Common myeloid progenitor, CD34-positive (primary cell): ENCODE measurements around the gene ST3GAL5.

ENCODE experiments used
- CTCF ChIA-PET: fragments of 350-600 bp; sonication (Branson Sonifier 250); formaldehyde crosslinking; loops from one replicate; lab custom pipeline; 2021; ENCODE audit warnings: antibody characterized with exemption; lab: Charles Lee
- POLR2A ChIA-PET: fragments of 350-600 bp; sonication (Branson Sonifier 250); formaldehyde crosslinking; loops from one replicate; lab custom pipeline; 2021; ENCODE audit warnings: antibody characterized with exemption; lab: Charles Lee
- DNase-seq, 3 donors: peaks; one replicate each; pipeline versions ENCODE4 v3.0.0 to v3.0.0-alpha.2; 2013
- H3K27ac ChIP-seq, 2 experiments: 1 replicate in 1 of 2; 2 replicates in 1 of 2; pipeline ENCODE4 v1.7.0; 2013; ENCODE audit warnings: inconsistent platforms in 2 of 2, low read length in 2 of 2, mild to moderate bottlenecking in 2 of 2, low read depth in 1 of 2, moderate library complexity in 1 of 2; ENCODE audit not compliant: severe bottlenecking in 2 of 2, insufficient read depth in 1 of 2, poor library complexity in 1 of 2
- H3K27me3 ChIP-seq, 5 experiments: replicated peaks in 2 of 5; 1 replicate in 3 of 5; 2 replicates in 2 of 5; pipeline versions ENCODE4 v1.6.1 to v1.7.0; 2013; ENCODE audit warnings: low read length in 4 of 5, mild to moderate bottlenecking in 2 of 5, moderate library complexity in 2 of 5, inconsistent platforms in 1 of 5; ENCODE audit not compliant: insufficient read depth in 5 of 5, control insufficient read depth in 4 of 5
- H3K36me3 ChIP-seq, 4 experiments: 1 replicate in 2 of 4; 2 replicates in 2 of 4; pipeline versions ENCODE4 v1.6.1 to v1.7.0; 2013; ENCODE audit warnings: low read length in 3 of 4, control low read depth in 1 of 4, mild to moderate bottlenecking in 1 of 4; ENCODE audit not compliant: control insufficient read depth in 4 of 4, insufficient read depth in 4 of 4
- H3K4me1 ChIP-seq, 4 experiments: 1 replicate in 3 of 4; 2 replicates in 1 of 4; pipeline versions ENCODE4 v1.6.1 to v1.7.1; 2013; ENCODE audit warnings: low read length in 3 of 4, mild to moderate bottlenecking in 3 of 4, control low read depth in 1 of 4, inconsistent platforms in 1 of 4, moderate library complexity in 1 of 4; ENCODE audit not compliant: control insufficient read depth in 4 of 4, insufficient read depth in 4 of 4; ENCODE audit errors: control extremely low read depth in 1 of 4
- H3K4me3 ChIP-seq, 7 experiments: 1 replicate in 4 of 7; 2 replicates in 3 of 7; pipeline versions ENCODE4 v1.5.1 to v1.7.0; 2013; ENCODE audit warnings: mild to moderate bottlenecking in 7 of 7, low read length in 6 of 7, moderate library complexity in 6 of 7, inconsistent platforms in 2 of 7, low read depth in 2 of 7, control low read depth in 1 of 7; ENCODE audit not compliant: insufficient read depth in 4 of 7, control insufficient read depth in 1 of 7; ENCODE audit errors: extremely low read depth in 1 of 7
- H3K9me3 ChIP-seq, 5 experiments: 1 replicate in 4 of 5; 2 replicates in 1 of 5; pipeline versions ENCODE4 v1.6.1 to v1.7.1; 2013; ENCODE audit warnings: low read length in 4 of 5, mild to moderate bottlenecking in 2 of 5, inconsistent platforms in 1 of 5, low read depth in 1 of 5, moderate library complexity in 1 of 5; ENCODE audit not compliant: control insufficient read depth in 4 of 5, insufficient read depth in 2 of 5; ENCODE audit errors: control extremely low read depth in 1 of 5
- WGBS: methylation state at CpG from one replicate; pipeline ENCODE4 v1.1.5; 2013; ENCODE audit not compliant: insufficient coverage; 5-methylcytosine and 5-hydroxymethylcytosine counted together

The ST3GAL5 gene

GRCh38 chr2:85858841-85859240 is 29.9 kb downstream of the ST3GAL5 start:
- H3K4me1 ChIP-seq = peaks cover 10 to 17% (median 16%) of the 10 kb centered on the region in 4 experiments
- H3K27ac ChIP-seq = no peak overlapping the region
- no peaks in the 10 kb centered on the region for H3K9me3 ChIP-seq
- POLR2A ChIA-PET = no interaction called here
- H3K36me3 ChIP-seq = peaks cover 0 to 31% (median 3%) of the 10 kb centered on the region in 4 experiments
- no peaks in the 10 kb centered on the region for H3K27me3 ChIP-seq
- 100% methylated on average over 1 of the region's 3 CpGs for WGBS
- CTCF ChIA-PET = interaction anchor here (0.6 to 2.3 kb wide), 2 partner anchors 28 to 32 kb away, joined by 3 to 10 read pairs; no protein-coding TSS in a partner anchor
- no peak overlapping the region for H3K4me3 ChIP-seq
- no peak for DNase-seq

GRCh38 chr2:85854897-85855296 is 33.9 kb downstream of the ST3GAL5 start:
- Histone ChIP-seq H3K36me3 (peaks cover 0 to 29% (median 2%) of the 10 kb centered on the region in 4 experiments), H3K9me3 (no peaks in the 10 kb centered on the region), H3K4me3 (peak overlapping the region in 1 of 7 experiments; percentile 44), H3K27me3 (no peaks in the 10 kb centered on the region), H3K4me1 (peaks cover 21 to 26% (median 23%) of the 10 kb centered on the region in 4 experiments), H3K27ac (peak overlapping the region; percentile 67 to 82)
- ChIA-PET CTCF (interaction anchor here (1.3 to 2.4 kb wide), 3 partner anchors 27 to 74 kb away, joined by 3 to 7 read pairs (median 5); no protein-coding TSS in a partner anchor), POLR2A (no interaction called here)
- no peak for DNase-seq
- 100% methylated on average over 4 of the region's 4 CpGs for WGBS

- WGBS = no CpG with 5 or more reads among the region's 3 CpGs
- no peaks in the 10 kb centered on the region for H3K9me3 ChIP-seq
- ChIA-PET CTCF (interaction anchor here (0.6 to 2.4 kb wide), 6 partner anchors 27 to 226 kb away, joined by 3 to 7 read pairs (median 3); no protein-coding TSS in a partner anchor), POLR2A (interaction anchor here (1.2 kb wide), 1 partner anchor 9 kb away, joined by 4 read pairs; no protein-coding TSS in a partner anchor)
- H3K36me3 ChIP-seq = peaks cover 0 to 28% (median 2%) of the 10 kb centered on the region in 4 experiments
- peaks cover 21 to 26% (median 23%) of the 10 kb centered on the region in 4 experiments for H3K4me1 ChIP-seq
- peak overlapping the region in 6 of 7 experiments; percentile 25 to 67 (median 38) for H3K4me3 ChIP-seq
- no peak for DNase-seq
- no peaks in the 10 kb centered on the region for H3K27me3 ChIP-seq
- H3K27ac ChIP-seq = peak overlapping the region; percentile 67 to 82
Observed at GRCh38 chr2:85854166-85854509, 34.7 kb downstream of the ST3GAL5 start.

GRCh38 chr2:85853499-85854165 is 35.2 kb downstream of the ST3GAL5 start:
- Histone ChIP-seq H3K27ac (peak overlapping the region; percentile 67 to 82), H3K36me3 (peaks cover 0 to 23% (median 2%) of the 10 kb centered on the region in 4 experiments), H3K27me3 (no peaks in the 10 kb centered on the region), H3K4me3 (peak overlapping the region in 6 of 7 experiments; percentile 30 to 67 (median 42)), H3K9me3 (no peaks in the 10 kb centered on the region), H3K4me1 (peaks cover 21 to 26% (median 23%) of the 10 kb centered on the region in 4 experiments)
- ChIA-PET POLR2A (interaction anchor here (1.2 kb wide), 1 partner anchor 9 kb away, joined by 4 read pairs; no protein-coding TSS in a partner anchor), CTCF (interaction anchor here (0.6 to 2.4 kb wide), 6 partner anchors 26 to 227 kb away, joined by 3 to 7 read pairs (median 3); no protein-coding TSS in a partner anchor)
- peak; percentile 55 to 91 (median 85) for DNase-seq
- WGBS = 43% methylated on average over 9 of the region's 10 CpGs

- CTCF ChIA-PET = interaction anchor here (1.2 to 2.4 kb wide), 3 partner anchors 37 to 228 kb away, joined by 3 to 7 read pairs (median 3); no protein-coding TSS in a partner anchor
- H3K4me1 ChIP-seq = peaks cover 21 to 26% (median 23%) of the 10 kb centered on the region in 4 experiments
- H3K27ac ChIP-seq = peak overlapping the region; percentile 47 to 82
- no peaks in the 10 kb centered on the region for H3K9me3 ChIP-seq
- POLR2A ChIA-PET = interaction anchor here (1.2 kb wide), 1 partner anchor 8 kb away, joined by 4 read pairs; no protein-coding TSS in a partner anchor
- H3K4me3 ChIP-seq = peak overlapping the region in 5 of 7 experiments; percentile 33 to 67 (median 44)
- H3K36me3 ChIP-seq = peaks cover 0 to 19% (median 2%) of the 10 kb centered on the region in 4 experiments
- H3K27me3 ChIP-seq = no peaks in the 10 kb centered on the region
- peak in 2 of 3 donors; percentile 77 to 84 for DNase-seq
- 73% methylated on average over 8 of the region's 11 CpGs for WGBS
Observed at GRCh38 chr2:85852937-85853498, 35.8 kb downstream of the ST3GAL5 start.

GRCh38 chr2:85852152-85852840 is 36.5 kb downstream of the ST3GAL5 start:
- no peaks in the 10 kb centered on the region for H3K9me3 ChIP-seq
- H3K27me3 ChIP-seq = no peaks in the 10 kb centered on the region
- peak overlapping the region in 1 of 2 experiments; percentile 82 for H3K27ac ChIP-seq
- peak overlapping the region in 2 of 7 experiments; percentile 44 for H3K4me3 ChIP-seq
- H3K4me1 ChIP-seq = peaks cover 21 to 26% (median 23%) of the 10 kb centered on the region in 4 experiments
- no peak for DNase-seq
- 100% methylated on average over 5 of the region's 11 CpGs for WGBS
- CTCF ChIA-PET = interaction anchor here (1.0 to 1.1 kb wide), 2 partner anchors 12 to 184 kb away, joined by 4 to 5 read pairs; no protein-coding TSS in a partner anchor
- H3K36me3 ChIP-seq = peaks cover 0 to 17% (median under 1%) of the 10 kb centered on the region in 4 experiments
- POLR2A ChIA-PET = no interaction called here
